ENCODE data around the gene PAK4.

PAK4 gene

GRCh38 chr19:39158646-39159260 is 33.2 kb downstream of the PAK4 start:
- H3K4me3 ChIP-seq (ENCODE audit: control insufficient read depth, low read depth, low read length) = no peak overlapping the region
- DNase-seq (ENCODE audit: low read depth) = no peak
- TF ChIP-seq CTCF (conservative IDR thresholded peaks at IDR 0.05; ENCODE audit: control insufficient read depth, insufficient read depth, low read depth, low read length) = no peak

GRCh38 chr19:39160523-39160861 is 34.9 kb downstream of the PAK4 start:
- no peak overlapping the region for H3K4me3 ChIP-seq (ENCODE audit: control insufficient read depth, low read depth, low read length)
- no peak for TF ChIP-seq CTCF (conservative IDR thresholded peaks at IDR 0.05; ENCODE audit: control insufficient read depth, insufficient read depth, low read depth, low read length)
- DNase-seq (ENCODE audit: low read depth) = peak; percentile 83

- TF ChIP-seq CTCF (conservative IDR thresholded peaks at IDR 0.05; ENCODE audit: control insufficient read depth, insufficient read depth, low read depth, low read length) = no peak
- no peak overlapping the region for H3K4me3 ChIP-seq (ENCODE audit: control insufficient read depth, low read depth, low read length)
Measured at GRCh38 chr19:39160889-39161672, 35.5 kb downstream of the PAK4 start.

DNA sequence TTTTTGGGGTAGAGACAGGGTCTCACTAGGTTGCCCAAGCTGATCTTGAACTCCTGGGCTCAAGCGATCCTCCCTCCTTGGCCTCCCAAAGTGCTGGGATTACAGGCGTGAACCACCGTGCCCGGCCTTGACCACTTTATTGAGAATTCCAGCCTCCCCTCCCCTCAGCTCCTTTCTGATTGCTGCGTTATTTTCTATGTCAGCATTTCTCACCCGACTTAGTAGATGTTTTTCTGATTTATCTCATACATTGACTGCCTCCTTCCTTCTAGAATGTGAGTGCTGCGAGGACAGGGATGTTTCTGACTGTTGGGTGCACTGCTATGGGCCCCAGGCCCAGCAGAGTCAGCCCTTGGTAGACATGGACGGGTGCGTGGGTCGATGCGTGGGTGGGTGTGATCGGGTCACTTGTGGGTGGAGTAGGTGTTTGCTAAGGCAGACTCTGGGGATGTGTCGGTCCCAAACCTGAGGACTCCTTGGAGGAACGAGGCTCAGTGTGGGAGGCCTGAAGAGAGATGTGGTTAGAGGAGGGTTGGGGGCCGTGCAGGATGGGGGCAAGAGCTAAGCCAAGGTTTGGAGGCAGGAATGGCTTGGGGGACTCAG is 37.0 kb downstream of the PAK4 start:
- H3K4me3 ChIP-seq (ENCODE audit: control insufficient read depth, low read depth, low read length) = no peak overlapping the region
- no peak for TF ChIP-seq CTCF (conservative IDR thresholded peaks at IDR 0.05; ENCODE audit: control insufficient read depth, insufficient read depth, low read depth, low read length)
- no peak for DNase-seq (ENCODE audit: low read depth)

More at GRCh38 chr19:39160889-39161672, 35.5 kb downstream of the PAK4 start:
- peak; percentile 90 for DNase-seq (ENCODE audit: low read depth)

DNA sequence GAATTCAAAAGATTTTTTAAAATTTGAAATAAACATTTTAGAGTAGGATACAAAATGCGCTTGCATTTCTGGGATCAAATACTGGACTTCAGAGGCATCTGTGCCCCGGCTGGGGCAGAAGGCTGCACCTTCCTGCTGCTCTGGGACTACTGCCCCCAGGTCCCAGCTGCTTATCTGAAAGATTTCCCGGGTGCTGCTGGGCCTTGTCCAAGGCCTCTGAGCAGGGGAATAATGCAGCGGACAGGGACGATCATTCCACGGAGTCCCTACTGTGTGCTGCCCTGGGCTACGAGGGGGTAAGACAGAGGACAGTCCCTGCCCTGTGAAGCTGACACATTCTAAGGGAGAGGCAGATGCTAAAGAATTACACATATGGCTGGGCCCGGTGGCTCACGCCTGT is 38.0 kb downstream of the PAK4 start:
- no peak overlapping the region for H3K4me3 ChIP-seq (ENCODE audit: control insufficient read depth, low read depth, low read length)
- TF ChIP-seq CTCF (conservative IDR thresholded peaks at IDR 0.05; ENCODE audit: control insufficient read depth, insufficient read depth, low read depth, low read length) = no peak
- no peak for DNase-seq (ENCODE audit: low read depth)

GRCh38 chr19:39164289-39164688 is 38.7 kb downstream of the PAK4 start:
- no peak for TF ChIP-seq CTCF (conservative IDR thresholded peaks at IDR 0.05; ENCODE audit: control insufficient read depth, insufficient read depth, low read depth, low read length)
- H3K4me3 ChIP-seq (ENCODE audit: control insufficient read depth, low read depth, low read length) = no peak overlapping the region
- no peak for DNase-seq (ENCODE audit: low read depth)
